GM12873 (cell line): Measurements from ENCODE around the gene MICALL2.

ENCODE experiments used
- TF ChIP-seq, protein P1 (sequence below): IDR thresholded peaks from 2 replicates; pipeline ENCODE4 v1.5.1; 2012; ENCODE audit warnings: low read depth, mild to moderate bottlenecking, moderate library complexity, low read length, control low read depth; ENCODE audit not compliant: insufficient read depth; ENCODE audit errors: missing control alignments

MICALL2 gene

DNA sequence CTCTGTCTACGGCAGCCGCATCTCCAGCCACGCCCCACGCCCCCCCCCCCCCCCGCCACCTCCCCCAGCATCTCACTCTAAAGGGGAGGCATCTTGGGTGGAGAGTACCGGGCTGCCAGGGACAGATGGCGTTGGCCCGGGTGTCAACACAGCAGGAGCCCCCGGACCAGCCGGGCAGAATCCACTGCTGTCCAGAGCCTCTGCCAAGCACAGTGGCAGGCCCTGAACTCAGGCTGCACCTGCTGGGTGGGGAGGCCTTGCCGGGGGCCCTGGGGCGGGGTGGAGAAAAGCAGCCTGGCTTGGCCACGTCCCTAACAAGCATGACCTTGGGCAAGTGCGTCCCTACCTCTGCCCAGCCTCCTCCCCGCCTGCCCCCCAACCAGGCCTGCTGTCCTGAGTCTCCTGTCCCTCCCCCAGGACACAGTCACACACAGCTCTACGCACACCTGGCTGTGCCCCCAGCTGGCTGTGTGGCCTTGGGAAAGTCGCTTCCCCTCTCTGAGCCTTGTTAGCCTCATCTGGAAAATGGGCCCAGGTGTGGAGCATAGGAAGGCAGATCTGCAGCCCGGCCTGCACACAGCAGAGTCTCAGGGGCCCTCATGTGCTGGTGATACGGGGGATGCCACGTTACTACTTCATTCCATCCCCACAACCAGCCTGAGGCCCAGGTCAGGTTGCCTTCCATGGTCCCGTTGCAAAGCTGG is 45.2 kb downstream of the MICALL2 start:
- TF ChIP-seq, protein P1, sequence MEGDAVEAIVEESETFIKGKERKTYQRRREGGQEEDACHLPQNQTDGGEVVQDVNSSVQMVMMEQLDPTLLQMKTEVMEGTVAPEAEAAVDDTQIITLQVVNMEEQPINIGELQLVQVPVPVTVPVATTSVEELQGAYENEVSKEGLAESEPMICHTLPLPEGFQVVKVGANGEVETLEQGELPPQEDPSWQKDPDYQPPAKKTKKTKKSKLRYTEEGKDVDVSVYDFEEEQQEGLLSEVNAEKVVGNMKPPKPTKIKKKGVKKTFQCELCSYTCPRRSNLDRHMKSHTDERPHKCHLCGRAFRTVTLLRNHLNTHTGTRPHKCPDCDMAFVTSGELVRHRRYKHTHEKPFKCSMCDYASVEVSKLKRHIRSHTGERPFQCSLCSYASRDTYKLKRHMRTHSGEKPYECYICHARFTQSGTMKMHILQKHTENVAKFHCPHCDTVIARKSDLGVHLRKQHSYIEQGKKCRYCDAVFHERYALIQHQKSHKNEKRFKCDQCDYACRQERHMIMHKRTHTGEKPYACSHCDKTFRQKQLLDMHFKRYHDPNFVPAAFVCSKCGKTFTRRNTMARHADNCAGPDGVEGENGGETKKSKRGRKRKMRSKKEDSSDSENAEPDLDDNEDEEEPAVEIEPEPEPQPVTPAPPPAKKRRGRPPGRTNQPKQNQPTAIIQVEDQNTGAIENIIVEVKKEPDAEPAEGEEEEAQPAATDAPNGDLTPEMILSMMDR: no peak

DNA sequence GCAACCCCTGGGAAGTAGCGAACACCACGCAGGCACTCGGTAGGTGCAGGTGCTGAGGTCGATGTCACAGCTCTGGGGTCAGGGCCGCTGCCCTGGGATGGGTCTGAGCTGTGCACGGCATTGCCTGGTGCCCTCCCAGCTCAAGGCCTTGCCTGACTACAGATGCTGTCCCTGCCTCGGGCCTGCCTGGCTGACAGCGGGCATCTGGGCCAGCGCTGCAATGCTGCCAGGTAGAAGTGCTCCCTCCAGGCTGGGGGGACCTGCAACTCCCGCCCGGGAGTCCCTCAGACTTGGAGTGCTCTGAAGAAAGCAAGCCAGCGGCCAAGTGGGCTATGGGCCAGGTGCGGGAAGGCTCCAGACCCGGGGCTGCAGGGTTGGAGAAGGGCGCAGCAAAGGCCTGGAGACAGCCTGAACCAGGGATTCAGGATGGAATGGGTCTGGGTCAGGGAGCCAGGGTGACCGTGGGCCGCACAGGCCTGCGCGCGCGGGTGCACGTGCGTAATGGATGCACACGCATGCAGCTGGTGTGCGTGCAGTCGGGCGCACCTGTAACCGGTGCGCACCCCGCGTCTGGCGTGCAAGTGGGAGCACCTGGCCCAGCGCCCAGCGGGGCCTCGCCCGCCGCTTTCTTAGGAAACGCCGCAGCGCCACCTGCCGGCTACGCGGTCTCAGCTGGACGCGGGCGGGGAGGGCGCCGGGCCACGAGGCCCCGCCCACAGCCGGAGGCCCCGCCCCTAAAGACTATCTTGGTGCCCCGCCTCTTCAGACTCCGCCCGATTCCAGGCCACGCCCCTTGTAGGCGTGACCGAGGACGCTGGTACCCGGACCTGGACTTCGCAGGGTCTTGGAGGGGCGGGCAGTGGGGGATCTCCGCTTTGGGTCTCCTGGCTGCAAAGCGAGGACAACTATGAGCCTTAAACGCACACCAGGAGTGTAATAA is 46.7 kb downstream of the MICALL2 start:
- TF ChIP-seq, protein P1: peak; percentile 66

DNA sequence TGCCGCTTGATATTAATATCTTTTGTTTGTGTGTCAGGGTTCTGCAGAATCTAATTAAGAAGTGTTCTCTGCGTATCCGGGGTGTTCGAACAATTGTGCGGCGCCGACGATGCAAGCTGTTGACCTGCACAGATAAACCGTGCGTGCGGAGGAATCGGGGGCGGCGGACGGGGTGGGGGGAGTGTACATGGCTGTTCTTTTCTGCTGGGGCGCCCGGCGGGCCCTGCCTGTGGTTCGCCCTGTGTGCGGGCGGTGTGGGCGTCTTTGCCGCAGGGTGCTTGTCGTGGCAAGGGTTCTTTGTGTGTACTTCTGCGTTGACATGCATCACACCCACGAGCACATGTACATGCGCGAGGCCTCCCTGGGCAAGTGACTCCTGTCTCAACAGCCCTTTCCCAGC is 47.9 kb downstream of the MICALL2 start:
- TF ChIP-seq, protein P1: no peak

DNA sequence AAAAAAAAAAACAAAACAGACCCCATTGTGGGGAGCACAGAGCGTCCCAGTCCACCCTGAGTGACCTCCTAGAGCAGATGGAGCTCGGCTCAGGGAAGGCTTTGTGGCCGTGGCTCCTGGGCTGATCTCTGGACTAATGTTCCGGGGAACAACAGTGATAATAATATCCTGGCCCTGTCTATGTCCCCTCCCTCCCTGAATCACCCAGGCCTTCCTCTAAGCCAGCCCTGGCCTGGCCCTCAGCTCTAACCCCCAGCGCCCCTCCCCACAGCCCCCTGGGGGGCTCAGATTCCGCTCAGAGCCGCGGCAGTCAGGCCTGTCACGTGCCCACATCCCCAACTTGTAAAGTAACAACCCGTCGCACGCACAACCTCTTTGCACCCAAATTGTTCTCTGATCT is 48.3 kb downstream of the MICALL2 start:
- TF ChIP-seq, protein P1: no peak

DNA sequence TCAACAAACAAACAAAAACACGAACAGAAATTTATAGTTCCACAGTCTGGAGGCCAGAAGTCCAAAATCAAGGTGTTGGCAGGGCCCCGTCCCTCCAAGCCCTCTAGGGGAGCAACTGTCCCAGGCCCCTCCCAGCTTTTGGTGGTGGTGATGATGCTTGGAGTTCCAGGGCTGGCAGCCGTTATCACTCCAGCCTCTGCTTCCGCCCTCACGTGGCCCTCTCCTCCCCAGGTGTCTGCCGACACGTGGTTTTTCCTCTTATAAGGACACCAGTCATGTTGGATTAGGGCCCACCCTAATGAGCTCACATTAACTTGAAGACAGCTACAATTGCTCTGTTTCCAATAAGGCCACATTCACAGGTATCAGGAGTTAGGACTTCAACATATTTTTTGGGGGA is 49.7 kb downstream of the MICALL2 start:
- TF ChIP-seq, protein P1: no peak

DNA sequence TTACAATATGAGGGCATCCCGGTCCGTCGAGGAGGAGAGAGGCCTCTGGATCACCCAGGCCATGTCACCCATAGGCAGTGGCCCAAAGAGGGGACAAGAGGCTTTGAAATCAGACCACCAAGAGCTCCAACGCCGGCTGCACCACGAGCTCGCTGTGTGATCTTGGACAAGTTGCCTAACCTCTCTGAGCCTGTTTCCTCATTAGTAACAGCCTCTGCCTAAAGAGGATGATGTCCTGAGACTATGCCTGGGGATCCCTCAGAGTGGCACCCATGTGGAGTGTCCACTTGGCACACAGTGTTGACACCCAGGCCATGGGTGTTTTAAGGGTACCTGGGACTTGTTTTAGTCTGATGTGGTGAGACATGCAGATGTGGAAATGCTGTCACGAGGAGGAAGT is 50.8 kb downstream of the MICALL2 start:
- TF ChIP-seq, protein P1: no peak

DNA sequence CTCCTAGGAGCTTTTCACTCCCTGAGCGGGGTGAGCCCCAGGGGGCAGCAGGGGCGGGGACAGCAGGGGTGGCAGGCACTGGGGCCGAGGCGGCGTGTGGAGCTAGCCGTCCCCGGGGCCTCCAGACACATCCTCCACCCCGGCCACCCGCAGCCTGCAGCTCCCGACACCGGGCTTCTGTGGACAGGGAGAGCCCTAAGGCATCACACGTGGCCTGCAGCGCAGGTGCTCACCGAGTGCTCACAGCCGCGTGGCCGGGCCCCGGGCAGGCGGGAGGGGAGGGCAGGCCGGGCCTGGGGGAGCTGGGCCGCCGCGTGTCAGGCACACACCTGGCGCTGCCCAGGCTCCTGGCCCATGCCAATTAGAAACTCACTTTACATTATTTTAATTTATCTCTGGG is 51.4 kb downstream of the MICALL2 start:
- TF ChIP-seq, protein P1: no peak
